HFFc6 (cell line): ENCODE results near the gene CXXC4. TPM values are rescaled to one million over a fixed set of nuclear protein-coding genes. Genes with fewer than 3 reads are reported as not detected.

Experiments
- DNase-seq: peaks from one replicate; pipeline ENCODE4 v3.0.0-alpha.2; 2018
- H3K27ac Mint-ChIP-seq: 2 replicates; pipeline ENCODE4 v1.8.0; 2020; ENCODE audit warnings: mild to moderate bottlenecking, mixed read lengths
- H3K27me3 Mint-ChIP-seq: 2 replicates; pipeline ENCODE4 v1.8.0; 2021; ENCODE audit warnings: mild to moderate bottlenecking, moderate library complexity, mixed read lengths; ENCODE audit not compliant: insufficient read depth
- H3K36me3 Mint-ChIP-seq: 2 replicates; pipeline ENCODE4 v1.8.0; 2021; ENCODE audit warnings: low read depth, mixed read lengths
- H3K4me1 Mint-ChIP-seq: 2 replicates; pipeline ENCODE4 v1.8.0; 2020; ENCODE audit warnings: low read depth, mixed read lengths
- H3K4me3 Mint-ChIP-seq: 2 replicates; pipeline ENCODE4 v1.8.0; 2020; ENCODE audit warnings: mild to moderate bottlenecking, moderate library complexity, mixed read lengths
- H3K9me3 Mint-ChIP-seq: 2 replicates; pipeline ENCODE4 v1.8.0; 2020; ENCODE audit warnings: mild to moderate bottlenecking, mixed read lengths
- CTCF ChIP-seq: fragments of 200-600 bp; sonication (generic); IDR thresholded peaks from 2 replicates; pipeline ENCODE4 v1.5.0; 2021; ENCODE audit warnings: antibody characterized with exemption, mild to moderate bottlenecking
- total RNA-seq, 6 experiments: library from RNA; stranded (reverse); fragmentation: NEBNext Ultra II Directional; extraction: Animal tissue kit (Norgen Biotek cat#: 25700); gene quantifications; 2 replicates in 1 of 6; 3 replicates in 5 of 6; pipeline ENCODE4 v1.2.3, GENCODE V29; 2021

The CXXC4 gene
- total RNA-seq, 6 experiments from 2014 or later: not detected

- TF ChIP-seq CTCF: no peak
- Mint-ChIP-seq H3K27me3 (peaks cover 5% of the 10 kb centered on the region), H3K4me3 (no peak overlapping the region), H3K27ac (no peak overlapping the region), H3K4me1 (peaks cover 26% of the 10 kb centered on the region), H3K36me3 (no peaks in the 10 kb centered on the region), H3K9me3 (no peaks in the 10 kb centered on the region)
- no peak for DNase-seq
These were observed 1.4 kb downstream of the CXXC4 start for GRCh38 chr4:104493081-104493831.

- Mint-ChIP-seq H3K4me3 (peak overlapping the region; percentile 80; the same call in 1 of the 2 replicates), H3K36me3 (no peaks in the 10 kb centered on the region), H3K27me3 (peaks cover 5% of the 10 kb centered on the region), H3K27ac (no peak overlapping the region), H3K9me3 (no peaks in the 10 kb centered on the region), H3K4me1 (peaks cover 26% of the 10 kb centered on the region)
- no peak for DNase-seq
- TF ChIP-seq CTCF: no peak
These were observed 2.4 kb downstream of the CXXC4 start for GRCh38 chr4:104492183-104492771.

- no peaks in the 10 kb centered on the region for H3K36me3 Mint-ChIP-seq
- peaks cover 26% of the 10 kb centered on the region for H3K4me1 Mint-ChIP-seq
- H3K27ac Mint-ChIP-seq: no peak overlapping the region
- no peaks in the 10 kb centered on the region for H3K9me3 Mint-ChIP-seq
- H3K4me3 Mint-ChIP-seq: peak overlapping the region; percentile 80
- TF ChIP-seq CTCF: no peak
- no peak for DNase-seq
- H3K27me3 Mint-ChIP-seq: peaks cover 5% of the 10 kb centered on the region
These were observed 3.1 kb downstream of the CXXC4 start for GRCh38 chr4:104491481-104492182.

GRCh38 chr4:104490770-104491480, 3.8 kb downstream of the CXXC4 start:
- no peaks in the 10 kb centered on the region for H3K36me3 Mint-ChIP-seq
- peaks cover 5% of the 10 kb centered on the region for H3K27me3 Mint-ChIP-seq
- peak; percentile 6 for DNase-seq
- no peak for TF ChIP-seq CTCF
- H3K9me3 Mint-ChIP-seq: no peaks in the 10 kb centered on the region
- H3K4me3 Mint-ChIP-seq: peak overlapping the region; percentile 86
- peaks cover 26% of the 10 kb centered on the region for H3K4me1 Mint-ChIP-seq
- no peak overlapping the region for H3K27ac Mint-ChIP-seq

GRCh38 chr4:104490096-104490769, 4.5 kb downstream of the CXXC4 start:
- Mint-ChIP-seq H3K4me3 (peak overlapping the region; percentile 86), H3K27me3 (peaks cover 5% of the 10 kb centered on the region), H3K27ac (no peak overlapping the region), H3K4me1 (peaks cover 19% of the 10 kb centered on the region), H3K36me3 (no peaks in the 10 kb centered on the region), H3K9me3 (no peaks in the 10 kb centered on the region)
- no peak for TF ChIP-seq CTCF
- DNase-seq: no peak
